T-helper 1 cell treated with Interleukin-12 subunit alpha and Interleukin-12 subunit beta and Interleukin-4 antibody, amounts not matched to agents 30 μg/mL and 1 μg/mL, for 36 hours (primary cell): ENCODE data around the gene LRRC8D.
"Not testable (repeated sequence)": the region's sequence is repeated elsewhere in the genome, so short reads cannot be mapped to it uniquely, and the experiment has no call there.

ENCODE experiments used
- H3K27ac Mint-ChIP-seq: one replicate; pipeline ENCODE4 v1.8.0; 2021; ENCODE audit warnings: mild to moderate bottlenecking, mixed read lengths
- H3K27me3 Mint-ChIP-seq: one replicate; pipeline ENCODE4 v1.8.0; 2021; ENCODE audit warnings: low read depth, mixed read lengths
- H3K36me3 Mint-ChIP-seq: one replicate; pipeline ENCODE4 v1.8.0; 2021; ENCODE audit warnings: low read depth, mixed read lengths
- H3K4me1 Mint-ChIP-seq: one replicate; pipeline ENCODE4 v1.8.0; 2021; ENCODE audit warnings: low read depth, mixed read lengths
- H3K4me3 Mint-ChIP-seq: one replicate; pipeline ENCODE4 v1.8.0; 2021; ENCODE audit warnings: mild to moderate bottlenecking, moderate library complexity, mixed read lengths
- H3K9me3 Mint-ChIP-seq: one replicate; pipeline ENCODE4 v1.8.0; 2021; ENCODE audit warnings: mixed read lengths

LRRC8D gene

GRCh38 chr1:89820422-89821321 is at the start of gene LRRC8D:
Gene LRRC8D (plus strand): TSS chr1:89821032. CDS start chr1:89933069, 112,037 bp downstream.
- H3K9me3 Mint-ChIP-seq: no peaks in the 10 kb centered on the region
- peaks cover 6% of the 10 kb centered on the region for H3K36me3 Mint-ChIP-seq
- peak within 1 kb of the TSS; percentile 82 for H3K27ac Mint-ChIP-seq
- peaks cover 23% of the 10 kb centered on the region for H3K27me3 Mint-ChIP-seq
- H3K4me1 Mint-ChIP-seq: peaks cover 27% of the 10 kb centered on the region
- H3K4me3 Mint-ChIP-seq: peak within 1 kb of the TSS; percentile 84

- H3K4me3 Mint-ChIP-seq: no peak overlapping the region
- peaks cover 8% of the 10 kb centered on the region for H3K4me1 Mint-ChIP-seq
- no peak overlapping the region for H3K27ac Mint-ChIP-seq
- H3K9me3 Mint-ChIP-seq: no peaks in the 10 kb centered on the region
- no peaks in the 10 kb centered on the region for H3K36me3 Mint-ChIP-seq
- H3K27me3 Mint-ChIP-seq: peaks cover 8% of the 10 kb centered on the region
Measured at GRCh38 chr1:89771991-89772560, 48.8 kb upstream of the LRRC8D start.

GRCh38 chr1:89776104-89776503 is 44.7 kb upstream of the LRRC8D start:
- not testable (repeated sequence) for H3K27ac Mint-ChIP-seq, H3K27me3 Mint-ChIP-seq, H3K4me3 Mint-ChIP-seq

DNA sequence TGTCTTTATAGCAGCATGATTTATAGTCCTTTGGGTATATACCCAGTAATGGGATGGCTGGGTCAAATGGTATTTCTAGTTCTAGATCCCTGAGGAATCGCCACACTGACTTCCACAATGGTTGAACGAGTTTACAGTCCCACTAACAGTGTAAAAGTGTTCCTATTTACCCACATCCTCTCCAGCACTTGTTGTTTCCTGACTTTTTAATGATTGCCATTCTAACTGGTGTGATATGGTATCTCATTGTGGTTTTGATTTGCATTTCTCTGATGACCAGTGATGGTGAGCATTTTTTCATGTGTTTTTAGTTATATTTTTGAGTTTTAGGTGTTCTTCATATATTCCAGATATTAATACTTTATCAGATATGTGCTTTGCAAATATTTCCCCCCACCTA is 43.6 kb upstream of the LRRC8D start:
- H3K4me1 Mint-ChIP-seq: peaks cover 27% of the 10 kb centered on the region

More at GRCh38 chr1:89776104-89776503, 44.7 kb upstream of the LRRC8D start:
- H3K9me3 Mint-ChIP-seq, H3K36me3 Mint-ChIP-seq: not testable (repeated sequence)
- peaks cover 16% of the 10 kb centered on the region for H3K4me1 Mint-ChIP-seq

DNA sequence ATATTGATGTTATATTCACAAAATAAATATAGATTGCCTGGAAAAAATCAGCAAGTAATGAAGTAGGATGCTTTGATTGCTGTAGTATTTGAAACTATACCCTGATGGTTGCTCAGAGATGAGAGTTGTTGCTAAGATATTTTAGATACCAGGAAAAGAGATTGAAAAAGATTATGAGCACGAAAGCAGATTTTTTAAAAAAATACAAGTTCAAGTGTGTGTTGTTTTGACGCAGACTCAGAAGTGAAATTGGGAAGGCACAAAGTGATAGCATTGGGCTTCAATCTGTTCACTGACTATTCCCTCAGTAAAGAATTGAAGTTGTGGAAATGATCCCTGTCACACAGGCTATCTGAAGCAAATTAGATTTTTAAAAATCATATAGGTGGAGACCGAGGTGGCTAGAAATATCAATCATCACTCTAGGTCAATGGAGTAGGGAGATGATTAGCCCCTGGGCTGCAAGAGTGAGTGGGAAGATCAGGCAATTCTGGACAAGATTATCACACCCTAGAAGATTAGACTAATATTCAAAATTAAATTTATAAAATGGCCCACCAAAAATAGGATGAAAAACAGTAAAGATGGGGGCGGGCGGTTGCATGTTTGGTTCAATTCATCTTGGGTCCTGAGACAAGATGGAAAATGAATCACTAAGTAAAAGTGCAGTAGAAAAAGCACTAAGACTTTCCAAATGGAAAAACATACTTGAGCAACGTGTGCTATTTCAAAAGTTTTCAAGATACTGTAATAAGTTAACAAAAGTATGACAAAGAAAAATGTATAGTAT is 41.5 kb upstream of the LRRC8D start:
- H3K36me3 Mint-ChIP-seq: no peaks in the 10 kb centered on the region
- no peak overlapping the region for H3K27ac Mint-ChIP-seq
- H3K27me3 Mint-ChIP-seq: no peaks in the 10 kb centered on the region
- H3K4me3 Mint-ChIP-seq: no peak overlapping the region
- H3K9me3 Mint-ChIP-seq: no peaks in the 10 kb centered on the region
- peaks cover 30% of the 10 kb centered on the region for H3K4me1 Mint-ChIP-seq

More for the DNA sequence above, 43.6 kb upstream of the LRRC8D start:
- not testable (repeated sequence) for H3K36me3 Mint-ChIP-seq, H3K4me3 Mint-ChIP-seq, H3K9me3 Mint-ChIP-seq, H3K27ac Mint-ChIP-seq, H3K27me3 Mint-ChIP-seq

GRCh38 chr1:89780721-89781120 is 40.1 kb upstream of the LRRC8D start:
- H3K36me3 Mint-ChIP-seq: no peaks in the 10 kb centered on the region
- no peaks in the 10 kb centered on the region for H3K9me3 Mint-ChIP-seq
- H3K27ac Mint-ChIP-seq: no peak overlapping the region
- no peaks in the 10 kb centered on the region for H3K27me3 Mint-ChIP-seq
- H3K4me3 Mint-ChIP-seq: no peak overlapping the region
- H3K4me1 Mint-ChIP-seq: peaks cover 26% of the 10 kb centered on the region

- Mint-ChIP-seq H3K36me3 (no peaks in the 10 kb centered on the region), H3K4me1 (peaks cover 22% of the 10 kb centered on the region), H3K9me3 (no peaks in the 10 kb centered on the region), H3K4me3 (peak overlapping the region; percentile 52), H3K27ac (peak overlapping the region; percentile 58), H3K27me3 (no peaks in the 10 kb centered on the region)
Measured at GRCh38 chr1:89781494-89782126, 39.2 kb upstream of the LRRC8D start.

- no peak overlapping the region for H3K4me3 Mint-ChIP-seq
- no peaks in the 10 kb centered on the region for H3K36me3 Mint-ChIP-seq
- H3K4me1 Mint-ChIP-seq: peaks cover 9% of the 10 kb centered on the region
- no peaks in the 10 kb centered on the region for H3K27me3 Mint-ChIP-seq
- no peak overlapping the region for H3K27ac Mint-ChIP-seq
- no peaks in the 10 kb centered on the region for H3K9me3 Mint-ChIP-seq
Measured at GRCh38 chr1:89786628-89787214, 34.1 kb upstream of the LRRC8D start.

DNA sequence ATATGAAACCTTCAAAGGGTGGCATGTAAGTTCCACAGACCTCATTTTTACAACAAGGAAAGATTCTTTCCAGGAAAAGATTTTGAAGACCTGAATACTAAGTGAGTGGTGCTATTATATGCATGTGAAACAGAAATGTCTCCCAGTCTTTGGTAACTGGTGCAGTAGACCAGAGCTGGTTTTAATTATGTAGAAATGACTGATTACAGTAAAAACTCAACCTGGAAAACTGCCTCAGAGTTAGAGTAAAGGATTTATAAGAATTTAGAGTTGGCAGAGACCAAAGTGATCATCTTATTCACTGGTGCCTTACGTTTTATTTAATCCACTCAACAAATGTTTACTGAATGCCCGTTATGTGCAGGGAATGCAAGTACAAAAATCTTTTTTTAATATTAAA is 30.2 kb upstream of the LRRC8D start:
- Mint-ChIP-seq H3K4me3 (no peak overlapping the region), H3K4me1 (no peaks in the 10 kb centered on the region), H3K36me3 (no peaks in the 10 kb centered on the region), H3K27ac (no peak overlapping the region), H3K27me3 (no peaks in the 10 kb centered on the region), H3K9me3 (no peaks in the 10 kb centered on the region)

DNA sequence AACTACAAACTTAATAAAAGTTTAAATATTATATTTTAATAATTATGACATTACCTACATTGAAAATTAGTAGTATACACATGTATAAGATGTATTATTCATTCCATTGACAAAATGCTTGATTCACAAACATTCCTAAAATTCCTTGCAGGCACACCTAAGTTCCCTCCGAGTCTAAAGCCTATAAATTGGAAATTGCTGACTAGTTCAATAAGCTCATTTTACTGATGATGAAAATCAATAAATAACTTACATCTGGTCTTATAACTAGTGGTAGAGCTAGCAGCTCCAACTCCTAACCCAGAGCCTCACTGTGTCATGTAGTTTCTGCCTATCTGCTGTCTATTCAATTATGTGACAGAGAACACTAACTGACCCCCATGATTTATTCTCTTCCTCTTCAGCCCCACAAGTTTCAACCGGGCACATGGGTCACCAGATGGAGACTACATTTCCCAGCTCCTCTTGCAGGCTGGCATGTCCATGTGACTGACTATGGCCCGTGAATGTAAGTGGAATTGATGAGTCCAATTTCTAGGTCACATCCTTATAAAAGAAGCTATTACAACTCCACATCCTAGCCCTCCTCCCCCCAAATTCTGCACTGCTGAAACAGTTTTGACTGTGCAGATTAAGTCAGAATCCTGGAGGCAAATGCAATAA is 29.6 kb upstream of the LRRC8D start:
- H3K36me3 Mint-ChIP-seq: no peaks in the 10 kb centered on the region
- no peak overlapping the region for H3K27ac Mint-ChIP-seq
- H3K4me1 Mint-ChIP-seq: no peaks in the 10 kb centered on the region
- H3K27me3 Mint-ChIP-seq: no peaks in the 10 kb centered on the region
- H3K4me3 Mint-ChIP-seq: no peak overlapping the region
- no peaks in the 10 kb centered on the region for H3K9me3 Mint-ChIP-seq

- H3K36me3 Mint-ChIP-seq: no peaks in the 10 kb centered on the region
- H3K4me1 Mint-ChIP-seq: peaks cover 6% of the 10 kb centered on the region
- no peak overlapping the region for H3K4me3 Mint-ChIP-seq
- H3K27me3 Mint-ChIP-seq: no peaks in the 10 kb centered on the region
- H3K9me3 Mint-ChIP-seq: no peaks in the 10 kb centered on the region
- no peak overlapping the region for H3K27ac Mint-ChIP-seq
Measured at GRCh38 chr1:89794406-89794805, 26.4 kb upstream of the LRRC8D start.

GRCh38 chr1:89795571-89795970 is 25.3 kb upstream of the LRRC8D start:
- peaks cover 16% of the 10 kb centered on the region for H3K4me1 Mint-ChIP-seq
- H3K9me3 Mint-ChIP-seq, H3K27ac Mint-ChIP-seq, H3K36me3 Mint-ChIP-seq, H3K4me3 Mint-ChIP-seq, H3K27me3 Mint-ChIP-seq: not testable (repeated sequence)

DNA sequence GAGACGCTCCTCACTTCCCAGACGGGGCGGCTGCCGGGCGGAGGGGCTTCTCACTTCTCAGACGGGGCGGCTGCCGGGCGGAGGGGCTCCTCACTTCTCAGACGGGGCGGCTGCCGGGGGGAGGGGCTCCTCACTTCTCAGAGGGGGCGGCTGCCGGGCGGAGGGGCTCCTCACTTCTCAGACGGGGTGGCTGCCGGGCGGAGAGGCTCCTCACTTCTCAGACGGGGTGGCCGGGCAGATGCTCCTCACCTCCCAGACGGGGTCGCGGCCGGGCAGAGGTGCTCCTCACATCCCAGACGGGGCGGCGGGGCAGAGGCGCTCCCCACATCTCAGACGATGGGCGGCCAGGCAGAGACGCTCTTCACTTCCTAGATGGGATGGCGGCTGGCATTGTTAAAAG is 23.0 kb upstream of the LRRC8D start:
- not testable (repeated sequence) for H3K4me3 Mint-ChIP-seq, H3K9me3 Mint-ChIP-seq, H3K27me3 Mint-ChIP-seq, H3K36me3 Mint-ChIP-seq, H3K27ac Mint-ChIP-seq
- H3K4me1 Mint-ChIP-seq: peaks cover 16% of the 10 kb centered on the region

GRCh38 chr1:89799495-89799894 is 21.3 kb upstream of the LRRC8D start:
- Mint-ChIP-seq H3K4me1 (peaks cover 16% of the 10 kb centered on the region), H3K4me3 (no peak overlapping the region), H3K36me3 (no peaks in the 10 kb centered on the region), H3K27ac (no peak overlapping the region), H3K27me3 (no peaks in the 10 kb centered on the region), H3K9me3 (no peaks in the 10 kb centered on the region)
